SK-N-MC (cell line): ENCODE measurements around the gene SSC5D.

ENCODE experiments used
- EZH2 ChIP-seq: fragments of 200-600 bp; sonication (generic); IDR thresholded peaks from one replicate; pipeline ENCODE4 v1.6.1; 2017; ENCODE audit warnings: antibody characterized with exemption
- POLR2AphosphoS5 ChIP-seq: IDR thresholded peaks from 2 replicates; pipeline ENCODE4 v1.6.1; 2012; ENCODE audit warnings: mild to moderate bottlenecking, low read depth, low read length, borderline replicate concordance

GRCh38 chr19:55529636-55530234, 41.5 kb downstream of the SSC5D start:
- TF ChIP-seq EZH2 = no peak
- TF ChIP-seq POLR2AphosphoS5 = no peak
